NCI-H1417 (cell line): Measurements from ENCODE around the gene SHANK3.

ENCODE experiments used
- DNase-seq, 3 experiments: peaks; one replicate each; lab custom pipeline; 2025; lab: John Stamatoyannopoulos, UW

SHANK3 gene

GRCh38 chr22:50699001-50699755 lies 26.6 kb downstream of the SHANK3 start:
- DNase-seq = no peak

- no peak for DNase-seq
These were observed 27.2 kb downstream of the SHANK3 start for GRCh38 chr22:50699756-50700386.

GRCh38 chr22:50700387-50701075 lies 27.9 kb downstream of the SHANK3 start:
- DNase-seq = no peak

GRCh38 chr22:50701076-50701419 lies 28.4 kb downstream of the SHANK3 start:
- DNase-seq = no peak

GRCh38 chr22:50701428-50702154 lies 29.0 kb downstream of the SHANK3 start:
- DNase-seq = no peak

- peak in 1 of 3 experiments; percentile 3 for DNase-seq
These were observed 29.6 kb downstream of the SHANK3 start for GRCh38 chr22:50702261-50702671.

GRCh38 chr22:50702821-50703725 lies 30.4 kb downstream of the SHANK3 start:
- no peak for DNase-seq

GRCh38 chr22:50703726-50704509 lies 31.3 kb downstream of the SHANK3 start:
- DNase-seq = no peak

- no peak for DNase-seq
These were observed 32.0 kb downstream of the SHANK3 start for GRCh38 chr22:50704510-50705218.

- peak; percentile 44 to 93 (median 82) for DNase-seq
These were observed 32.6 kb downstream of the SHANK3 start for GRCh38 chr22:50705219-50705691.

GRCh38 chr22:50705851-50706351 lies 33.3 kb downstream of the SHANK3 start:
- peak in 2 of 3 experiments; percentile 10 to 47 for DNase-seq

GRCh38 chr22:50706481-50707125 lies 34.0 kb downstream of the SHANK3 start:
- DNase-seq = no peak

- DNase-seq = no peak
These were observed 35.9 kb downstream of the SHANK3 start for GRCh38 chr22:50708474-50708873.

GRCh38 chr22:50708996-50709395 lies 36.4 kb downstream of the SHANK3 start:
- no peak for DNase-seq

GRCh38 chr22:50710221-50710620 lies 37.6 kb downstream of the SHANK3 start:
- no peak for DNase-seq

GRCh38 chr22:50710886-50711285 lies 38.3 kb downstream of the SHANK3 start:
- DNase-seq = no peak

- no peak for DNase-seq
These were observed 39.1 kb downstream of the SHANK3 start for GRCh38 chr22:50711446-50712340.
